Subcutaneous adipose tissue (tissue), 4 donors: ENCODE measurements around the gene SLC44A2. TPM values are rescaled to one million over a fixed set of nuclear protein-coding genes. Genes with fewer than 3 reads are reported as not detected.

ENCODE experiments used
- CTCF ChIP-seq: fragments of 450-650 bp; IDR thresholded peaks from one replicate; pipeline ENCODE4 v1.5.1; 2016; ENCODE audit warnings: low read depth, mild to moderate bottlenecking, control low read depth, antibody characterized with exemption, moderate library complexity
- total RNA-seq, 4 donors: library from RNA; depleted of rRNA; stranded (reverse); fragments of >200 nt; gene quantifications; one replicate each; pipeline ENCODE4 v1.1.0, GENCODE V29; 2016

The SLC44A2 gene
- total RNA-seq, 4 donors from 2014 or later: 52.0 to 112 (median 56.9) TPM

- TF ChIP-seq CTCF: no peak
These were observed 53.5 kb downstream of the SLC44A2 start for GRCh38 chr19:10678813-10679212.

- TF ChIP-seq CTCF: no peak
These were observed 54.4 kb downstream of the SLC44A2 start for GRCh38 chr19:10679743-10680142.

- no peak for TF ChIP-seq CTCF
These were observed 55.3 kb downstream of the SLC44A2 start for GRCh38 chr19:10680545-10681135.

- no peak for TF ChIP-seq CTCF
These were observed 56.3 kb downstream of the SLC44A2 start for GRCh38 chr19:10681658-10682057.

- TF ChIP-seq CTCF: no peak
These were observed 57.2 kb downstream of the SLC44A2 start for GRCh38 chr19:10682397-10683063.

- no peak for TF ChIP-seq CTCF
These were observed 57.7 kb downstream of the SLC44A2 start for GRCh38 chr19:10683064-10683426.

- no peak for TF ChIP-seq CTCF
These were observed 58.2 kb downstream of the SLC44A2 start for GRCh38 chr19:10683582-10683981.
